ENCODE results near the gene ZNF333. TPM values are rescaled to one million over a fixed set of nuclear protein-coding genes. Genes with fewer than 3 reads are reported as not detected.

The ZNF333 gene
- polyA plus RNA-seq, 4 donors = 14.8 to 19.3 (median 17.0) TPM

Other genes with a start within 250 kb of the ZNF333 start
- 1 to 10 TPM; 3.9 to 5.8 (median 4.8) TPM for gene PTGER1, start 214.7 kb upstream of the ZNF333 start, polyA plus RNA-seq (ENCODE audit: insufficient read length in 4 of 4)
- 10 to 100 TPM; 67.1 to 95.9 (median 70.2) TPM for gene GIPC1, start 193.9 kb upstream of the ZNF333 start, polyA plus RNA-seq (ENCODE audit: insufficient read length in 4 of 4)
- gene DNAJB1, start 171.7 kb upstream of the ZNF333 start, polyA plus RNA-seq (ENCODE audit: insufficient read length in 4 of 4) = 100 to 1,000 TPM; 103 to 111 (median 108) TPM
- gene TECR, start 160.5 kb upstream of the ZNF333 start, polyA plus RNA-seq (ENCODE audit: insufficient read length in 4 of 4) = 100 to 1,000 TPM; 137 to 174 (median 150) TPM
- gene NDUFB7, start 118.0 kb upstream of the ZNF333 start, polyA plus RNA-seq (ENCODE audit: insufficient read length in 4 of 4) = 100 to 1,000 TPM in 1 of 4 donors, 10 to 100 TPM in 3; 87.3 to 124 (median 93.3) TPM
- gene CLEC17A, start 107.0 kb upstream of the ZNF333 start, polyA plus RNA-seq (ENCODE audit: insufficient read length in 4 of 4) = under 1 TPM in 3 of 4 donors, not detected in 1; 0.08 to 0.24 (median 0.22) TPM
- gene ADGRE3, start 15.2 kb upstream of the ZNF333 start, polyA plus RNA-seq (ENCODE audit: insufficient read length in 4 of 4) = under 1 TPM in 3 of 4 donors, not detected in 1; 0.08 to 0.13 (median 0.11) TPM
- under 1 TPM; 0.18 to 0.64 (median 0.38) TPM for gene ADGRE2, start 88.5 kb downstream of the ZNF333 start, polyA plus RNA-seq (ENCODE audit: insufficient read length in 4 of 4)
- gene OR7A5, start 145.1 kb downstream of the ZNF333 start, polyA plus RNA-seq (ENCODE audit: insufficient read length in 4 of 4) = under 1 TPM in 2 of 4 donors, not detected in 2; 0.04 TPM
- under 1 TPM; 0.06 to 0.31 (median 0.19) TPM for gene OR7C1, start 145.1 kb downstream of the ZNF333 start, polyA plus RNA-seq (ENCODE audit: insufficient read length in 4 of 4)
- not detected for gene OR7A10, start 158.9 kb downstream of the ZNF333 start, polyA plus RNA-seq (ENCODE audit: insufficient read length in 4 of 4)
- under 1 TPM in 1 of 4 donors, not detected in 3; 0.08 TPM for gene OR7A17, start 196.1 kb downstream of the ZNF333 start, polyA plus RNA-seq (ENCODE audit: insufficient read length in 4 of 4)